ENCODE measurements around the gene EHHADH.
"Not testable (repeated sequence)": the region's sequence is repeated elsewhere in the genome, so short reads cannot be mapped to it uniquely, and the experiment has no call there.

The EHHADH gene

GRCh38 chr3:185251272-185251671 lies 2.6 kb downstream of the EHHADH start:
- no peak for DNase-seq (ENCODE audit: low read depth in 2 of 2)

GRCh38 chr3:185250653-185251052 lies 3.2 kb downstream of the EHHADH start:
- no peak for DNase-seq (ENCODE audit: low read depth in 2 of 2)

GRCh38 chr3:185250247-185250646 lies 3.6 kb downstream of the EHHADH start:
- no peak for DNase-seq (ENCODE audit: low read depth in 2 of 2)

GRCh38 chr3:185242642-185243041 lies 11.2 kb downstream of the EHHADH start:
- no peak for DNase-seq (ENCODE audit: low read depth in 2 of 2)

- DNase-seq (ENCODE audit: low read depth in 2 of 2) = no peak
Observed at GRCh38 chr3:185236969-185237368, 16.9 kb downstream of the EHHADH start.

- DNase-seq (ENCODE audit: low read depth in 2 of 2) = no peak
Observed at GRCh38 chr3:185233328-185233727, 20.5 kb downstream of the EHHADH start.

- not testable (repeated sequence) for DNase-seq (ENCODE audit: low read depth in 2 of 2)
Observed at GRCh38 chr3:185226526-185226925, 27.3 kb downstream of the EHHADH start.

GRCh38 chr3:185225523-185225922 lies 28.3 kb downstream of the EHHADH start:
- DNase-seq (ENCODE audit: low read depth in 2 of 2) = no peak

GRCh38 chr3:185225080-185225479 lies 28.8 kb downstream of the EHHADH start:
- no peak for DNase-seq (ENCODE audit: low read depth in 2 of 2)

GRCh38 chr3:185221203-185221602 lies 32.6 kb downstream of the EHHADH start:
- no peak for DNase-seq (ENCODE audit: low read depth in 2 of 2)

GRCh38 chr3:185216607-185216958 lies 37.3 kb downstream of the EHHADH start:
- DNase-seq (ENCODE audit: low read depth in 2 of 2) = no peak

GRCh38 chr3:185215873-185216606 lies 37.8 kb downstream of the EHHADH start:
- DNase-seq (ENCODE audit: low read depth in 2 of 2) = no peak

GRCh38 chr3:185212559-185212958 lies 41.3 kb downstream of the EHHADH start:
- no peak for DNase-seq (ENCODE audit: low read depth in 2 of 2)

- DNase-seq (ENCODE audit: low read depth in 2 of 2) = no peak
Observed at GRCh38 chr3:185212086-185212485, 41.8 kb downstream of the EHHADH start.

- DNase-seq (ENCODE audit: low read depth in 2 of 2) = no peak
Observed at GRCh38 chr3:185210621-185211142, 43.2 kb downstream of the EHHADH start.

- no peak for DNase-seq (ENCODE audit: low read depth in 2 of 2)
Observed at GRCh38 chr3:185208823-185209222, 45.0 kb downstream of the EHHADH start.

GRCh38 chr3:185207931-185208746 lies 45.7 kb downstream of the EHHADH start:
- no peak for DNase-seq (ENCODE audit: low read depth in 2 of 2)

GRCh38 chr3:185207481-185207880 lies 46.4 kb downstream of the EHHADH start:
- no peak for DNase-seq (ENCODE audit: low read depth in 2 of 2)

GRCh38 chr3:185205865-185206264 lies 48.0 kb downstream of the EHHADH start:
- DNase-seq (ENCODE audit: low read depth in 2 of 2) = no peak

- DNase-seq (ENCODE audit: low read depth in 2 of 2) = no peak
Observed at GRCh38 chr3:185204894-185205293, 49.0 kb downstream of the EHHADH start.

- no peak for DNase-seq (ENCODE audit: low read depth in 2 of 2)
Observed at GRCh38 chr3:185200639-185201038, 53.2 kb downstream of the EHHADH start.

GRCh38 chr3:185199671-185200070 lies 54.2 kb downstream of the EHHADH start:
- DNase-seq (ENCODE audit: low read depth in 2 of 2) = no peak

GRCh38 chr3:185199206-185199605 lies 54.6 kb downstream of the EHHADH start:
- no peak for DNase-seq (ENCODE audit: low read depth in 2 of 2)
